Esophagus squamous epithelium (tissue), 4 donors: Measurements from ENCODE around the gene TRIP12.

Experiments used
- POLR2A ChIP-seq, 4 donors: fragments of 450-650 bp; IDR thresholded peaks; one replicate each; pipeline ENCODE4 v1.6.1; 2017; ENCODE audit warnings: antibody characterized with exemption in 4 of 4, mild to moderate bottlenecking in 4 of 4, moderate library complexity in 3 of 4
- TF ChIP-seq, protein P1 (sequence below), 6 experiments: fragments of 450-650 bp in 4 of 6; fragments of 200-600 bp in 2 of 6; sonication (generic) in 2 of 6; IDR thresholded peaks; one replicate each; pipeline ENCODE4 v1.5.1; 2016 to 2019; ENCODE audit warnings: antibody characterized with exemption in 6 of 6, mild to moderate bottlenecking in 4 of 6, moderate library complexity in 4 of 6

GRCh38 chr2:229875549-229875948 lies 46.3 kb downstream of the TRIP12 start:
- TF ChIP-seq, protein P1, sequence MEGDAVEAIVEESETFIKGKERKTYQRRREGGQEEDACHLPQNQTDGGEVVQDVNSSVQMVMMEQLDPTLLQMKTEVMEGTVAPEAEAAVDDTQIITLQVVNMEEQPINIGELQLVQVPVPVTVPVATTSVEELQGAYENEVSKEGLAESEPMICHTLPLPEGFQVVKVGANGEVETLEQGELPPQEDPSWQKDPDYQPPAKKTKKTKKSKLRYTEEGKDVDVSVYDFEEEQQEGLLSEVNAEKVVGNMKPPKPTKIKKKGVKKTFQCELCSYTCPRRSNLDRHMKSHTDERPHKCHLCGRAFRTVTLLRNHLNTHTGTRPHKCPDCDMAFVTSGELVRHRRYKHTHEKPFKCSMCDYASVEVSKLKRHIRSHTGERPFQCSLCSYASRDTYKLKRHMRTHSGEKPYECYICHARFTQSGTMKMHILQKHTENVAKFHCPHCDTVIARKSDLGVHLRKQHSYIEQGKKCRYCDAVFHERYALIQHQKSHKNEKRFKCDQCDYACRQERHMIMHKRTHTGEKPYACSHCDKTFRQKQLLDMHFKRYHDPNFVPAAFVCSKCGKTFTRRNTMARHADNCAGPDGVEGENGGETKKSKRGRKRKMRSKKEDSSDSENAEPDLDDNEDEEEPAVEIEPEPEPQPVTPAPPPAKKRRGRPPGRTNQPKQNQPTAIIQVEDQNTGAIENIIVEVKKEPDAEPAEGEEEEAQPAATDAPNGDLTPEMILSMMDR (IDR thresholded peaks at IDR 0.05) = no peak
- no peak for TF ChIP-seq POLR2A (IDR thresholded peaks at IDR 0.05)
